ENCODE data around the gene DIABLO.
"Not testable (repeated sequence)": the region's sequence is repeated elsewhere in the genome, so short reads cannot be mapped to it uniquely, and the experiment has no call there.

Gene DIABLO

DNA sequence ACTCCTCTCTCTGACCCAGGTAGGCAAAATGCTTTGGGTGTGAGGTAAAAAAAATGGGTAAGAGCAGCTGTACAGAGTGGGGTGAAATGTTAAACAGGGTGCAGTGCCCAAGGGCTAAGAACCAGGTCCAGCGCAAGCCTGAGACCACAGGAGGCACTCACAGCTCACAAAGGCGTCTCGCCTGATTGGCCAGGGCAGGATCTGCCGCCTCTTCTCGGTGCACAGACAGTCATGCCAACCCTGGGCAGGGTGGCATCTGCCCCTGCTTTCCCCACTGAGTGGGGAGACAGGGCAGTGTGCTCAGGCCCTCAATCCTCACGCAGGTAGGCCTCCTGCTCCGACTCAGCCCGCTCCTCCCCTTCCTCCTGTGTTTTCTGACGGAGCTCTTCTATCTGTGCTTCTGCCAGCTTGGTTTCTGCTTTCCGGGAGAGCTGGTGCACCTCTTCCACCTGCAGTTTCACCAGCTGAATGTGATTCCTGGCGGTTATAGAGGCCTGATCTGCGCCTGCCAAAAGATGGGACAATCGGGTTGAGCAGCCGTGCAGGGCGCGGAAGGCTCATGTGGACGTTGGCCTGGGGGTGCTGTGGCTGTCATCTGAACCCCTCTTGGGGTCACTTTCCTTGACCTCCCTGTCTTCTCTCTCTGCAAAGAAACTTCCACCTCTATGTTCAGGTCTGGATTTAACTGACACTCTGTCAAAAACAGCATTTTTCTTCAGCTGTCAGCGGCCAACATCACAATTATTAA lies 17.6 kb downstream of the DIABLO start:
- no peak for DNase-seq

DNA sequence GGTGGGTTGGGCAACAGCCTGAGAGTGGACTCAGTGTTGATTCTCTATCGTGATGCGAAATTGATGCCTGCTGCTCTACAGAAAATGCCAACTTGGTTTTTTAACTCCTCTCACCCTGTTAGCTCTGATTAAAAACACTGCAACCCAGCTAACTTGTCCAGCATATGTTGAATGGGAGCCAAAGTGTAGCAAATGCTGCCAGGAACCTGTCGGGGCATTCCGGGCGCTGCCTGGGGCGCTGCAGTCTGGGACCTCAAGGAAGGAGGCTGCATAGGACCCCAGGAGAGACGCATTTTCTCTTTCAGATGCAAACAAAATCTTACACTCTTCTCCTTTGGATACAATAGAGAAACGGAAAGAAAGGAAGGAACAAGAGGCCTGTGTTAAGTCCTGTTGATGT lies 18.5 kb downstream of the DIABLO start:
- no peak for DNase-seq

DNA sequence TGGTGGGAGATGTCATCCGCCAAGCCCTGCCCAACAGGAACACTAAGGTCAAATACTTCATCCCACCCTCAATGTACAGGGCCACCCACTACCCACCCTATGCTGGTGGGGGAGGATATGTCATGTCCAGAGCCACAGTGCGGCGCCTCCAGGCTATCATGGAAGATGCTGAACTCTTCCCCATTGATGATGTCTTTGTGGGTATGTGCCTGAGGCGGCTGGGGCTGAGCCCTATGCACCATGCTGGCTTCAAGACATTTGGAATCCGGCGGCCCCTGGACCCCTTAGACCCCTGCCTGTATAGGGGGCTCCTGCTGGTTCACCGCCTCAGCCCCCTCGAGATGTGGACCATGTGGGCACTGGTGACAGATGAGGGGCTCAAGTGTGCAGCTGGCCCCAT lies 18.9 kb downstream of the DIABLO start:
- DNase-seq = no peak

DNA sequence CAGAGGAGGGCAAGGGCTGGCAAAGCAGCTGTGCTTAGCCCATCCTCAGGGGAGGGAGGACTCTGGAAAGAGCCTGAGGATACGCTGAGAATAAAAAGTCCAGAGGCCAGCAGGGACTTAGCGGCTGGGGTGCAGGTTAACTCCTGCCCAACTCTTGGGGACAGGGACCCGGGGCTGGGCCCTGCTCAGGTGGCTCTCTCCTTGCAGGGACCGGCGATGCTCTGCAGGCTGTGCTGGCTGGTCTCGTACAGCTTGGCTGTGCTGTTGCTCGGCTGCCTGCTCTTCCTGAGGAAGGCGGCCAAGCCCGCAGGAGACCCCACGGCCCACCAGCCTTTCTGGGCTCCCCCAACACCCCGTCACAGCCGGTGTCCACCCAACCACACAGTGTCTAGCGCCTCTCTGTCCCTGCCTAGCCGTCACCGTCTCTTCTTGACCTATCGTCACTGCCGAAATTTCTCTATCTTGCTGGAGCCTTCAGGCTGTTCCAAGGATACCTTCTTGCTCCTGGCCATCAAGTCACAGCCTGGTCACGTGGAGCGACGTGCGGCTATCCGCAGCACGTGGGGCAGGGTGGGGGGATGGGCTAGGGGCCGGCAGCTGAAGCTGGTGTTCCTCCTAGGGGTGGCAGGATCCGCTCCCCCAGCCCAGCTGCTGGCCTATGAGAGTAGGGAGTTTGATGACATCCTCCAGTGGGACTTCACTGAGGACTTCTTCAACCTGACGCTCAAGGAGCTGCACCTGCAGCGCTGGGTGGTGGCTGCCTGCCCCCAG lies 19.6 kb downstream of the DIABLO start:
- DNase-seq = no peak

DNA sequence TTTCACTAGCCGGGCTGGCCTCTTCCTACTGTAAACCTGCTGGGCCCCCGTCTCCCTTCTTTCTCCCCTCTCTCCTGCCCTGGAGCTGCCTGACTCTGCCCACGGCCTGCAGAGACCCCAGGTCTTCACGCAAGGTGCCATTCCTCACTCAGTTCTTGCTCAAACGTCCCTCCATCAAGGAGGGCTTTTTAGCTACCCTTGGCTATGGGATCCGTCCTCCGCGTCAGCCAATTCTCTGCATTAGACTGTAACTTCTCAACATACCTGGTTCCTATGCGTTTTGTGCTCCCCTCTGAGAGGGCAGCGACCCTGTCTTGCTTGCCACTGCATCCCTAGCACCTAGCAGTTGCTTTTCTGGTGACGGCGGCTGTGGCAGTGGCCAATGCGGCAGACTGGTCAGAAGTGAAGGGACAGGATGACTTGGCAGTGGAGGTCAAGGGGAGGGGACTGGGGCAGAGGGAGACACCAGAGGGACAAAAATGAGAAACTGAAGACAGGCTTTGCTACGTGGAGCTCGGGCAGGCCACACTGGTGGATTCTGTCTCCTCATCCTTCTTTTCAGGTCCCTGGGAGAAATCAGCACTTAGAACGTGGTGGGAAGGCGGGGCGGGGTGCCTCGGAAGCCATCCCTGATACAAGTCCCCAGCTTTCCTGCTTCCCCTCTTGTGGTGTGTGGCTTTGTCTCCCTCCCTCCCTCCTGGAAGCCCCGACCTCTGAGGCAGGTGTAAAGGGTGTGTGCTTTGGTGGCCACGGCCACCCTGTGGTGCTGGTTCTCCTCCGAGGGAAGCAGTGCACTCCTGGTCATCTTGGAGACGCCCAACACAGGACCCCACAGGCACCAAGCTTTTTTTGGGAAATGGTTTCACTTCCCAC lies 20.6 kb downstream of the DIABLO start:
- peak in 2 of 56 donors; percentile 11 to 14 for DNase-seq

DNA sequence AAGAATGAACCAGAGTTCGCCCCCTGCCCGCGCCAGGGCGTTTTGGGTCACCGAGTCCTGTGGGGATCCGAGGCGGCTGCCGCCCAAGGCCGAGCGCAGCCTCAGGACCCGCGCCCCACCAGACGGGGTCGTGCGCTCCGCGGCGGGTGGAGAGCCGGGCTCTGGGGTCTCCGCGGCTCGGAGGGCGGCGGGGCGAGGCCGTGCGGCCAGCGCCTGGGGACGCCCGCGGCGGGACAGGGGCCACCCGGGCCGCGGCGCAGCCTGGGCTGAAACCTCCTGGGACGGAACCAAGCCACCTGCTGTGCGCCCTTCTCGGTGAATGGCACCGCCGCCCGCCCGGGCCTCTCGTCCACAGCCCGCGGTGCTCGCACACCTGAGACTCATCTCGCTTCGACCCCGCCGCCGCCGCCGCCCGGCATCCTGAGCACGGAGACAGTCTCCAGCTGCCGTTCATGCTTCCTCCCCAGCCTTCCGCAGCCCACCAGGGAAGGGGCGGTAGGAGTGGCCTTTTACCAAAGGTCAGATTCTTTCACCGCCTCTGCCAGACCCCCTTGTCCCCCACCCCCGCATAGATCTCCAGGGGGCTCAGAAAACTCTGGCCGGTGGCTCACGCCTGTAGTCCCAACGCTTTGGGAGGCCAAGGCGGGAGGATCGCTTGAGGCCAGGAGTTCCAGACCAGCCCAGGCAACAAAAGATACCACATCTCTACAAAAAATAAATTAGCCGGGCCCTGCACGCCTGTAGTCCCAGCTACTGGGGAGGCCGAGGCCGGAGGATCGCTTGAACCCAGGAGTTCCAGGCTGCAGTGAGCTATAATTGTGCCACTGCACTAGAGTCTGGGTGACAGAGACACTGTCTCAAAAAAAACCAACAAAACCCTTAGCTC lies 21.4 kb downstream of the DIABLO start:
- no peak for DNase-seq

DNA sequence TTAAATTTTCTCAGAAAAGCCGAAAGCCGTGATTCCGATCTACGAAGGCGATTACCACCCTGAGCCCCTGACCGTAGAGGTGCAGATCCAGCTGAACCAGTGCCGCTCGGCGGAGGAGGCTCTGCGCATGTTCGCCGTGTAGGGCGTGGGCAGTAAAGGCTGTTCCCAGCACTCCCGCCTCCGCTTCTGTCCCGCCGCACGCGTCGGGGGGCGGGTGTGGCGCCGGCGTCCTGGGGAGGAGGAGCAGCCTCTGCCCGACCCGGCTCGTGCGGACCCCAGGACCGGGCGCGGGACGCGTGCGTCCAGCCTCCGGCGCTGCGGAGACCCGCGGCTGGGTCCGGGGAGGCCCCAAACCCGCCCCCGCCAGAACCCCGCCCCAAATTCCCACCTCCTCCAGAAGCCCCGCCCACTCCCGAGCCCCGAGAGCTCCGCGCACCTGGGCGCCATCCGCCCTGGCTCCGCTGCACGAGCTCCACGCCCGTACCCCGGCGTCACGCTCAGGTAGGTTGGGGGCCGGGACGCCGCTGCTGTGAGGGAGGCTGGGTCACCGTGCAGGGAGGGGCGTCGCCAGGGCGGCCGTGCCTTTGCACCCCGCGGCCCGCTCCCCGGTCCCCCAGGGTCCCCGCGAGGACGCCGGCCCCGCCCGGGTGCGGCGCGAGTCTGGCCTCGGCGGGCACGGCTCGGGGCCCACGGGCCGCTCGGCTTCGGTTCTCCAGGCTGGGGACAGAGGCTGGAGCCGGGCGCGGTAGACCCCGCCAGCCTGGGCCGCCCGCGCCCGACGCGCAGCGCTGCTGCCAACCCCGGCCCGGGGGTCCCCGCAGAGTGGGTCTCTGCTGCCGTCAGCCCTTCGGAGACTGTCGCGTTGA lies 22.3 kb downstream of the DIABLO start, which contains the start of gene B3GNT4:
Gene B3GNT4 (plus strand): TSS at position 409 of the 866 bp plus-strand sequence. CDS start 910 bp downstream, outside the sequence.
- DNase-seq = peak in 26 of 56 donors; percentile 9 to 61 (median 34)

DNA sequence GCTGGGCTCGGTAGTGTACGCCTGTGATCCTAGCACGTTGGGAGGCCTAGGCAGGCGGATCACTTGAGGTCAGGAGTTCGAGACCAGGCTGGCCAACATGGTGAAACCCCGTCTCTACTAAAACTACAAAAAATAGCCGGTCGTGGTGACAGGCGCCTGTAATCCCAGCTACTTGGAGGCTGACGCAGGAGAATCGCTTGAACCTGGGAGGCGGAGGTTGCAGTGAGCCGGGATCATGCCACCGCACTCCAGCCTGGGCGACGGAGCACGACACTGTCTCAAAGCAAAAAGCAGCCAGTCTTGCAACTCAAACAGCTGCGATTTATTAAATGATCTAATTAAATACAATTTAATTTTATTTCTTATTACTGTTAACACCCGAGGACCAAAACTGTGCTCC lies 23.0 kb downstream of the DIABLO start:
- not testable (repeated sequence) for DNase-seq

DNA sequence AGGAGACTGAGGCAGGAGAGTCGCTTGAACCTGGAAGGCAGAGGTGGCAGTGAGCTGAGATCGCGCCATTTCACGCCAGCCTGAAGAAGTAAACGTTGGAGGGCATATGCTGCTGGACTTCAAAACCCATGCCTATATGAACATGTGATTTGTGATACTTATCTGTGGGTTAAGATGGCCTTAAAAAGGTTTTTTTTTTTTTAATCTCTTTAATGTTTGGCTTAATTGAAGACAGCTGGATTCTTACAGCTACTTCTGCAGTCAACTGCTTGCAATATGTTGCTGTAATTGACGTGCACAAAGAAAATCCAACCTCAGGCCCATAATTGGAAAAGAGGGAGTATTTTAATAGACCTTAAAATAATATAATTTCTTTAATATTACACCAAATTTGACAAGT lies 23.8 kb downstream of the DIABLO start:
- no peak for DNase-seq

DNA sequence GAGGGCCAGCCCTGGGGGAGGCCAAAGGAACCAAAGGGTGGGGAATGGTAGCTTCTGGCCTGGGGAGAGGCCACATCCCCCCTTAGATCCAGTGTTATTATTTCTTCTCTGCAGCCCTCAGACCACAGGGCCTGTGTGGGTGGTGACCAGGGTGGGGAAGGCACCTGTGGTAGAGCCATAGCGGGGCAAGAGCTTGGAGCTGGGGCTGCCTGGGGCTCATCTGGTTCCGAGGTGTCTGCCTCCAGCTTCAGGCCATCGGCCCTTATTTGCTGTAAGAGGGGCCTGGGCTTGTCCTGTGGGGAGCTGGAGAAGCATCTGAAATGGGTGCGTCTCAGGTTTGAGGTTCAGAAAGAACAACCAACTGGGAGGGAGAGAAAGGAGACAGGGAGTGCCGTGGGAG lies 24.5 kb downstream of the DIABLO start:
- no peak for DNase-seq

DNA sequence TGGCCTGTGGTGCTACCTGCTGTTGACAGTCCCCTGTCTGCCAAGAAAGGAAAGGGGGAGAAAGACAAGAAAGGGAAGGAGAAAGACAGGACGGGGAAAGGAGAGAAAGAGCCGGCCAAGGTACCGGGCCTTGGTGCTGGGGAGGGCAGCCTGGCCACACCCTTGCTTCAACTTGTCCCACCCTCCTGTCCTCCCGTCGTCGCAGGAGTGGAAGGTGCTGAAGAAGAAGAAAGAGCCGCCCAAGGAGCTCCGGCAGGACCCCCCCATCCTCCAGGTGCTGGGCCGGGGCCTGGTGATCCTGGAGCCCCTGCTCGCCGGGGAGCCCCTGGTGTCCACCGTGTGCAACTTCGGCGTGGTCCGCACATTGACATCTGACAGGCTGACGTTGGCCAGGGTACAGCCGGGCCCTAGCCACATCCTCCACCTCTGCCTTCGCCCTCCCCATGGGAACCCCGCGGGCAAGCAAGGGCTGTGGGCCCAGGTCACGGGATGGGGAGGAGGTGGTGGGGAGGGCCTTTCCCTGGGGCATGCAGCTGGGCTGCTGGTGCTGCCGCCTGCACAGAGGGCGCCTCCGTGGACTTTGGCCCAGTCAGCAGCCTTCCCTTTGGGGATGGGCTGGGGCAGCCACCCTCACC lies 25.2 kb downstream of the DIABLO start:
- DNase-seq = no peak

DNA sequence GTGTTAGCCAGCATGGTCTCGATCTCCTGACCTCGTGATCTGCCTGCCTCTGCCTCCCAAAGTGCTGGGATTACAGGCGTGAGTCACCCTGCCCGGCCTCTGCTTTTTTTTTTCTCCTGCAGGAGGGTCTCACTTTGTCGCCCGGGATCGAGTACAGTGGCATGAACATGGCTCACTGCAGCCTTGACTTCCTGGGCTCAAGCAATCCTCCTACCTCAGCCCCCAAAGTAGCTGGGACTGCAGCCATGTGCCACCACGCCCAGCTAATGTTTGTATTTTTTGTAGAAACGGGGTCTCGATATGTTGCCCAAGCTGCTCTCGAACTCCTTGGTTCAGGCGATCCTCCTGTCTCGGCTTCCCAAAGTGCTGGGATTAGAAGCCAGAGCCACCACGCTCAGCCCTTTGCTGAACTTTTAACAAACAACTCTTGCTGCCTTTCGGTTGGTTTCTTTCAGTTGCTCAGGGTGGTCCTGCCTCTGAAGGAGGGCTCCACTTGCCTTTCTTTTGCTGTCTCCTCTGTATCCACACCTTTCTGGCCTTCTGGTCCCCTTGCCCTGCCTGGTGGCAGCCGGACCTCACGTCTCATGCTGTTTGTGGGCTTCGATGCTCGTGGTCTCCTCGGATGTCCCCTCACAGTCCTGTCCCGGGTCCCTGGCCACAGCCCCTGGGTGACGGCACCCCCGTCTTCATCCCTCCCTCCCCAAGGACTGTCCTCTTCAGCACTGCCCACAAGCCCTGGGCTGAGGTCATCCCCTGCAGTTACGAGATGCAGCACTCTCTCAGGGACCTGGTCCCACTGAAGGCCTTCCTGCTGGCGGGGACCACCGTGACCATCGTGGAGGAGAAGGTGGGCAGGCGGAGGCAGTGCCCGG lies 26.1 kb downstream of the DIABLO start:
- no peak for DNase-seq

DNA sequence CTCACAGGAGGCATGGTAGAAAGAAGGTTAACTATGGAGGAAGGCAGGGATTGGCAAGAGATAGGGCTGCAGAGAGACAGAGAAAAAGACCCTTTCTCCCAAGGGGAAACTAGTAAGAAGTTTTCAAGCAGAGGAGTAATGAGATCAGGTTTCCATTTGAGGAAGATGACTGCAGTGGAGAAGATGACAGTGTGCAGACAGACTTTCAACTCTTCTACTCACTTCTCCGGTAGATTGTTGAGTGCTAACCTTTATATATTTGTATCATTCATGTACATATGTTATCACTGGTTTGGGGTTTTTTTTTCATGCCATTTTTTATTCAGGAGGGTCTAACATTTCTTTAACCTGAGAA lies 28.3 kb downstream of the DIABLO start:
- DNase-seq = no peak

DNA sequence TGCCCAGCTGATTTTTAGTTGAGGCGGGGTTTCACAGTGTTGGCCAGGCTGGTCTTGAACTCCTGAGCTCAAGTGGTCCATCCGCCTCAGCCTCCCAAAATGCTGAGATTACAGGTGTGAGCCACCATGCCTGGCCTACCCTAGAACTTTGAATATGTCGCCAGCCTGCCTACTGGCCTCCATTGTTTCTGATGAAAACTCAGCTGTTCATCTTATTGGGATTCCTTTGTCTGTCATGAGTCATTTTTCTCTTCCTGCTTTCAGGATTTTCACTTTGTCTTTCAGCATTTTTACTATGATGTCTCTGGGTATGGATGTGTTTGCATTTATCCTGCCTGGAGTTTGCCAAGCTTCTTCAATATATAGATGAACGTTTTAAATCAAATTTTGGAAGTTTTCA lies 30.4 kb downstream of the DIABLO start:
- DNase-seq = no peak

DNA sequence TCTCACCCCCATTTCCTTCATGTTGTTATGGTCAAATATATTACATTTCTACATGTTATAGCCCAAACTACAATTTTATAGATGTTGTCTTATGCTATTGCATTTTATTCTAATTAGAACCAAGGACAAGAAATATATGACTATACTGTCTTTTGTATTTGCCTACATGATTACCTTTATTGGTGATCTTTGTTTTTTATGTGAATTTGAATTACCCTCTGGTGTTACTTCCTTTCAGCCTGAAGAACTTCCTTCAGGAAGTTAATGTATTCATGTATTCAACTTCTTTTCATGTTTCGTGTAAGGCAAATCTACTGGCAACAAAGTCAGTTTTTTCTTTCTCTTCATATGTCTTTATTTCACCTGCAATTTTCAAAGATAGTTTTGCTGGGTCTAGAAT lies 31.0 kb downstream of the DIABLO start:
- DNase-seq = no peak

DNA sequence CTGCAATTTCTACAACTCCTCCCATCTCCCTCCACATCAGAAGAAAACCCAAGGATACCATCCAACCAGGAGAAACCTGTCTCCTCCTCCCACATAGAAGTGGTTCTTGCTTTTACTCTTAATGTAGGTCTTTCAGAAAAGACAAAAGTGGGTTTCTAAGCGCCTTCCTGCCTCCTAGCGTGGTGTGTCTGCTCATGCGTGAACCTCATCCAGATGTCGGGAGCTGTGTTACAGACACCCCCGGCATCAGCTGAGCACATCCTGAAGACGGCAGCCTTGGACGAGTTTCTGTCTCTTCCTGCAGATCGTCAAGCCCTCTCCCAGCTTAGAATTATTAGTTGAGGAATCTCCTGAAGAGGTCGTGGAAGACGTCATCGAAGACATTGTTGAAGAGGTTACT lies 33.4 kb downstream of the DIABLO start:
- DNase-seq = no peak

DNA sequence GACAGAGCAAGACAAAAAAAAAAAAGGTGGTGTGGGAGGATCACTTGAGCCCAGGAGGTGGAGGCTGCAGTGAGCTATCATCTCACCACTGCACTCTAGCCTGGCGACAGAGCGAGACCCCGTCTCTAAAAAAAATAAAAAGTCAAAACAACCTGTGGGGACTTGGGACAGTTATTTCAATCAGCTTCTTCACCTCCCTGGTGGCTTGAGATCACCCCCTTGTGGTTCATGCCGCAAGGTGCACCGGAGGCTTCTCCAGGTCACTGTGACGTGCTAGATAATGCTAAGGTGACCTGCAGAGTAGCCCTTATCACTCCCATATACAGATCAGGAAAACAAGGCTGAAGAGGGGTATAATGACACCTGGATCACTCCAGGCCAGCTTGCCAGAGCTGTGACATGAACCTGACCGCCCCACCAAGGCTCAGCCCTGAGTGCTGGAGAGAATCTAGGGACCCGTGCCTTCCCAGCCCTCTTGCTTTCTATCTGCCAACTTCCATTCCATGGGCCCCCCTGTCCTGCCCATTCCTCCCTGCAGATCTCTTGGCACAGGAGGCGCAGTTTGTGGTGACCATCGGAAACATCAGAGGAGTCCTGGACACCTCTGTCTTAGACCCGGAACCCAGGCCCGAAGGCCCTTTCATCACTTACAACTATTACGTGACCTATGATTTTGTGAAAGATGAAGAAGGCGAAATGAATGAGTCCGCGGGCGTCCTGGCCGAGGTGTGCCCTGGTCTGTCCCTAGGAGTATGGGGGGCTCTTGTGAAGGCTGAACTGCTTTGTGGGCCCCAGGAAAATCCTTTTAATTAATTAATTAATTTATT lies 34.8 kb downstream of the DIABLO start:
- DNase-seq = peak in 3 of 56 donors; percentile 9 to 17 (median 11)
